ENCODE results near the gene TMCO1.

DNA sequence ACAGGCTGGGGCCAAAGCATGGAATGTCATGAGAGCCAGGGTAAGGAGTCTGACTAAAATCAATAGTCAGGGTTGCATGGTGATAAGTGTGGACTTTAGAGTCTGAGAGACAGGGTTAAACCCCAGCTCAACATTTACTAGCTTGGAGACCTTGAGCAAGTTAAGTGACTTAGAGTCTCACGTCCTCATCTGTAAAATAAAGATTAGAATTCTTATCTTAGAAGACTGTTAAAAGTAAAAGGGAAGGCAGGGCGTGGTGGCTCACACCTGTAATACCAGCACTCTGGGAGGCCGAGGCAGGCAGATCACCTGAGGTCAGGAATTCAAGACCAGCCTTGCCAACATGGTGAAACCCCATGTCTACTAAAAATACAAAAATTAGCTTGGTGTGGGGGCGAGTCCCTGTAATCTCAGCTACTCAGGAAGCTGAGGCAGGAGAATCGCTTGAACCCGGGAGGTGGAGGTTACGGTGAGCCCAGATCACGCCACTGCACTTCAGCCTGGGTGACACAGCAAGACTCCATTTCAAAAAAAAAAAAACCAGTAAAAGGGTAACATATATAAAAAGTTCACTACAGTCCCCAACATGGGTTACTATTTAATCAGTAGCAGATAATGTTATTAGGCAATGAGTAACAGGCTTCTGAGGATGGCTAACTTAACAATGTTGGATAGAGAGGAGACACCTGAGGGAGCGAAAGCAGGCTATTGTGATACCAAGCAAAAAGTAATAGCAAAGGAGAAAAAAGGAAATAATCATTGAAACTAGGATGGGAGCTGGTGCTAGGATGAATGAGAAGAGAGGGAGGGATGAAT, 20.8 kb downstream of the TMCO1 start:
- TF ChIP-seq, protein P1, sequence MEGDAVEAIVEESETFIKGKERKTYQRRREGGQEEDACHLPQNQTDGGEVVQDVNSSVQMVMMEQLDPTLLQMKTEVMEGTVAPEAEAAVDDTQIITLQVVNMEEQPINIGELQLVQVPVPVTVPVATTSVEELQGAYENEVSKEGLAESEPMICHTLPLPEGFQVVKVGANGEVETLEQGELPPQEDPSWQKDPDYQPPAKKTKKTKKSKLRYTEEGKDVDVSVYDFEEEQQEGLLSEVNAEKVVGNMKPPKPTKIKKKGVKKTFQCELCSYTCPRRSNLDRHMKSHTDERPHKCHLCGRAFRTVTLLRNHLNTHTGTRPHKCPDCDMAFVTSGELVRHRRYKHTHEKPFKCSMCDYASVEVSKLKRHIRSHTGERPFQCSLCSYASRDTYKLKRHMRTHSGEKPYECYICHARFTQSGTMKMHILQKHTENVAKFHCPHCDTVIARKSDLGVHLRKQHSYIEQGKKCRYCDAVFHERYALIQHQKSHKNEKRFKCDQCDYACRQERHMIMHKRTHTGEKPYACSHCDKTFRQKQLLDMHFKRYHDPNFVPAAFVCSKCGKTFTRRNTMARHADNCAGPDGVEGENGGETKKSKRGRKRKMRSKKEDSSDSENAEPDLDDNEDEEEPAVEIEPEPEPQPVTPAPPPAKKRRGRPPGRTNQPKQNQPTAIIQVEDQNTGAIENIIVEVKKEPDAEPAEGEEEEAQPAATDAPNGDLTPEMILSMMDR (conservative IDR thresholded peaks at IDR 0.05): no peak
- no peak for TF ChIP-seq ZFX (IDR thresholded peaks at IDR 0.05)

All from C4-2B (cell line).